PFSK-1 (cell line): ENCODE results near the gene TIA1.

Experiments
- FOXP2 ChIP-seq: optimal IDR thresholded peaks from 2 replicates; pipeline ENCODE3; 2011; ENCODE audit warnings: borderline replicate concordance, control low read depth, inconsistent platforms; ENCODE audit not compliant: insufficient read depth; ENCODE audit errors: extremely low read length, extremely low read depth
- POLR2AphosphoS5 ChIP-seq: IDR thresholded peaks from 2 replicates; pipeline ENCODE4 v1.6.1; 2012; ENCODE audit warnings: low read depth, mild to moderate bottlenecking, control low read depth, low read length, moderate library complexity
- TAF1 ChIP-seq: IDR thresholded peaks from 2 replicates; pipeline ENCODE4 v1.6.1; 2012; ENCODE audit warnings: low read length, control low read depth, borderline replicate concordance; ENCODE audit not compliant: insufficient read depth
- TF ChIP-seq, protein P1 (sequence below), 2 experiments: IDR thresholded peaks; 2 replicates each; pipeline versions ENCODE4 v1.6.1 to v1.8.0; 2011 to 2012; ENCODE audit warnings: low read depth in 2 of 2, low read length in 2 of 2, control low read depth in 1 of 2, inconsistent platforms in 1 of 2, mild to moderate bottlenecking in 1 of 2, moderate library complexity in 1 of 2; ENCODE audit not compliant: insufficient read depth in 1 of 2

DNA sequence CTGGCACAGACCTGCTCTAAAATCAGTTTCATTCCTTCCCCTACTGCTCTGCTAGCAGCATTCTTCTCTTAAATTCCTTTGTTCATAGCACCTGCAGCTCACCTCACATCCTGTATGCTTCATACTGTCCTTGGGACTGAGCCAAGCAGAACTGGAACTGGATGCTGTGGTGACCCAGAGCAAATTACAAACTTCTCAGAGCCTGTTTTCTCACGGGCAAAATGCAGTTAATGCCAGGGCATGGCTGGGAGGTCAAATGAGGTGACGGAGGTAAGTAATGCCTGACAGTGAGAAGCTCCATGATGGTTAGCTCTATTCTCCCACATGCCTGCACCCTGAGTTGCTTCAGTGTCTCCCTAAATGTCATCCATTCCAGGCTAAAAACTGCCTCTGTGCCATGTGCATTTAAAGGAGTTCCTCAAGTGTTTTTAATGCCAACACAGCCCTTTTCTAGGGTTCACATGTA lies 87.3 kb downstream of the TIA1 start:
- TF ChIP-seq, protein P1, sequence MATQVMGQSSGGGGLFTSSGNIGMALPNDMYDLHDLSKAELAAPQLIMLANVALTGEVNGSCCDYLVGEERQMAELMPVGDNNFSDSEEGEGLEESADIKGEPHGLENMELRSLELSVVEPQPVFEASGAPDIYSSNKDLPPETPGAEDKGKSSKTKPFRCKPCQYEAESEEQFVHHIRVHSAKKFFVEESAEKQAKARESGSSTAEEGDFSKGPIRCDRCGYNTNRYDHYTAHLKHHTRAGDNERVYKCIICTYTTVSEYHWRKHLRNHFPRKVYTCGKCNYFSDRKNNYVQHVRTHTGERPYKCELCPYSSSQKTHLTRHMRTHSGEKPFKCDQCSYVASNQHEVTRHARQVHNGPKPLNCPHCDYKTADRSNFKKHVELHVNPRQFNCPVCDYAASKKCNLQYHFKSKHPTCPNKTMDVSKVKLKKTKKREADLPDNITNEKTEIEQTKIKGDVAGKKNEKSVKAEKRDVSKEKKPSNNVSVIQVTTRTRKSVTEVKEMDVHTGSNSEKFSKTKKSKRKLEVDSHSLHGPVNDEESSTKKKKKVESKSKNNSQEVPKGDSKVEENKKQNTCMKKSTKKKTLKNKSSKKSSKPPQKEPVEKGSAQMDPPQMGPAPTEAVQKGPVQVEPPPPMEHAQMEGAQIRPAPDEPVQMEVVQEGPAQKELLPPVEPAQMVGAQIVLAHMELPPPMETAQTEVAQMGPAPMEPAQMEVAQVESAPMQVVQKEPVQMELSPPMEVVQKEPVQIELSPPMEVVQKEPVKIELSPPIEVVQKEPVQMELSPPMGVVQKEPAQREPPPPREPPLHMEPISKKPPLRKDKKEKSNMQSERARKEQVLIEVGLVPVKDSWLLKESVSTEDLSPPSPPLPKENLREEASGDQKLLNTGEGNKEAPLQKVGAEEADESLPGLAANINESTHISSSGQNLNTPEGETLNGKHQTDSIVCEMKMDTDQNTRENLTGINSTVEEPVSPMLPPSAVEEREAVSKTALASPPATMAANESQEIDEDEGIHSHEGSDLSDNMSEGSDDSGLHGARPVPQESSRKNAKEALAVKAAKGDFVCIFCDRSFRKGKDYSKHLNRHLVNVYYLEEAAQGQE (IDR thresholded peaks at IDR 0.05; ENCODE audit: insufficient read depth in 1 of 2, low read depth in 2 of 2, low read length in 2 of 2): no peak
- no peak for TF ChIP-seq POLR2AphosphoS5
- no peak for TF ChIP-seq FOXP2
- TF ChIP-seq TAF1: no peak
